Measurements from ENCODE around the gene AMBP.
"Not testable (repeated sequence)": the region's sequence is repeated elsewhere in the genome, so short reads cannot be mapped to it uniquely, and the experiment has no call there.

Gene AMBP

GRCh38 chr9:114089206-114089840, 11.2 kb upstream of the AMBP start:
- H3K27ac ChIP-seq (ENCODE audit: low read length) = no peak overlapping the region
- peaks cover 4% of the 10 kb centered on the region for H3K4me1 ChIP-seq (ENCODE audit: control insufficient read depth, insufficient read depth, low read length)
- H3K27me3 ChIP-seq (ENCODE audit: control insufficient read depth in 1 of 2, insufficient read depth in 2 of 2, low read length in 2 of 2) = peaks cover 0 to 2% of the 10 kb centered on the region in 2 donors
- no peaks in the 10 kb centered on the region for H3K9me3 ChIP-seq (ENCODE audit: control insufficient read depth in 2 of 2, low read length in 2 of 2)
- H3K9ac ChIP-seq (ENCODE audit: low read length in 2 of 2) = no peak overlapping the region
- H3K36me3 ChIP-seq (ENCODE audit: control insufficient read depth in 2 of 2, insufficient read depth in 2 of 2, low read length in 2 of 2) = no peaks in the 10 kb centered on the region
- no peak overlapping the region for H3K4me3 ChIP-seq (ENCODE audit: low read length in 2 of 2)

DNA sequence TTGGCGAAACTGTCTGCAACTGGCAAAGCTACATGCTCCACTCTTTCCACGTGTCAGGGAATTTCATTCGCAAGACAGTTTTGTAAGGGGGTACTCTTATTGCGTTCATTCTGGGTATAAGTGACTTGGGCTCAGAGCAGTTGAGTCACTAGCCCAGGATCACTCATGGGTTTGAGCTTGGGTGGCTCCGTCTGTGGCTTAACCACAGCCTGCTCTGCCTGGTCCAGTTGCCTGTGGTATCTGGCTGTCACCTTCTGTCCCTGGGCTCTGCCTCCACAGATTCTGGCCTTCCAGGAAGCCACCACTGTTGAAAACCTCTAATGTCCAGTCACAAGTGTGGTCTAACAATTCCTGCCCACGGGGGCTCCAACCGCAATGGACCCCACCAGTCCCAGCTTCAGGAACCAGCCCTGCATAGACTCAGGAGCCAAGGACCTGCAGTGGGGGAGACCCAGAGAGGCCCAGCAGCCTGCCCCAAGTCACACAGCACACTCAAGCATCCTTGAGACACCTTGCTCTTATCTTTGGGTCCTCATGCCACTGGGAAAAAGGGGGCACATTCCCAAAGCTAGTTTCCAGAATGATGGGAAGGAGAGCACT, 10.6 kb upstream of the AMBP start:
- H3K9me3 ChIP-seq (ENCODE audit: control insufficient read depth in 2 of 2, low read length in 2 of 2) = no peaks in the 10 kb centered on the region
- no peak overlapping the region for H3K27ac ChIP-seq (ENCODE audit: low read length)
- peaks cover 0 to 2% of the 10 kb centered on the region in 2 donors for H3K27me3 ChIP-seq (ENCODE audit: control insufficient read depth in 1 of 2, insufficient read depth in 2 of 2, low read length in 2 of 2)
- H3K36me3 ChIP-seq (ENCODE audit: control insufficient read depth in 2 of 2, insufficient read depth in 2 of 2, low read length in 2 of 2) = no peaks in the 10 kb centered on the region
- no peak overlapping the region for H3K4me3 ChIP-seq (ENCODE audit: low read length in 2 of 2)
- peaks cover 4% of the 10 kb centered on the region for H3K4me1 ChIP-seq (ENCODE audit: control insufficient read depth, insufficient read depth, low read length)
- H3K9ac ChIP-seq (ENCODE audit: low read length in 2 of 2) = no peak overlapping the region

DNA sequence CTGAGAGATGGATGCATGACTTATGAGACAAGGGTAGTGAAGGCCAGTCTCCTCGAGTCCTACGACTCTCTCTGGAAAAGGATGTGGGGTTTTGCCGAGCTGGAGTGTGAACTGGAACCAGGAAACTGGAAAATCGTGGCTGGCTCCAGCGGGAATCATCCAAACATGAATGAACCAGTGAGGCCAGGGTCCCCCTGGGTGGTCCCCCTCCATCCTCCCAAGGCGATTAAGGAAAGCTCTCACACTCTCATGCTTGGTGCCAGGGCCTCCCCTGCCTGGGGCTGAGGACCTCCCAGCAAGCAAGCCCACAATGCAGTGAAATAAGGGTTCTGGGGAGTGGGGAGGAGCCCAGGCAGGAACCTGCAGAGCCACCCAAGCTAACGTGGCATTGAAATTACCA, 9.6 kb upstream of the AMBP start:
- Histone ChIP-seq H3K9ac (ENCODE audit: low read length in 2 of 2) (no peak overlapping the region), H3K27ac (ENCODE audit: low read length) (no peak overlapping the region), H3K4me3 (ENCODE audit: low read length in 2 of 2) (no peak overlapping the region), H3K27me3 (ENCODE audit: control insufficient read depth in 1 of 2, insufficient read depth in 2 of 2, low read length in 2 of 2) (peaks cover 0 to 2% of the 10 kb centered on the region in 2 donors), H3K4me1 (ENCODE audit: control insufficient read depth, insufficient read depth, low read length) (peaks cover 5% of the 10 kb centered on the region), H3K36me3 (ENCODE audit: control insufficient read depth in 2 of 2, insufficient read depth in 2 of 2, low read length in 2 of 2) (no peaks in the 10 kb centered on the region), H3K9me3 (ENCODE audit: control insufficient read depth in 2 of 2, low read length in 2 of 2) (no peaks in the 10 kb centered on the region)

DNA sequence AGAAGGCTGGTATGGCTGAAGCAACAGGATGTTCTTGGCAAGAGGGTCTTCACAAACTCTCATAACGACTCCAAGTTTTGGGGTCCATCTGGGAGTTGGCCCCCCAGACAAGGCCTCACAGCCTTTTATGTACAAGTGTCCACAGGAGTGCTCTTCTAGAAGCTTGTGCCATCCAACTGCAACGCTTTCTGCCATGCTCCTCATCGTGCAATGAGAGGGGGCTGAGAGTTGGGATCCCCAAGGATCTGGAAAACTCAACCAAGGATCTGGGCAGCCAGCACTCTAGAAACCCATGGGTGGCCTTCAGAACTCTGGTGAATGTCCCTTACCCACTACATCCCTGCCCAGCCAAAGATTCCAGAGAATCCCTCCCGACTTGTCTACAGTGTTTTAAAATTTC, 8.5 kb upstream of the AMBP start:
- no peak overlapping the region for H3K27ac ChIP-seq (ENCODE audit: low read length)
- H3K9ac ChIP-seq (ENCODE audit: low read length in 2 of 2) = no peak overlapping the region
- H3K9me3 ChIP-seq (ENCODE audit: control insufficient read depth in 2 of 2, low read length in 2 of 2) = no peaks in the 10 kb centered on the region
- H3K4me3 ChIP-seq (ENCODE audit: low read length in 2 of 2) = no peak overlapping the region
- H3K27me3 ChIP-seq (ENCODE audit: control insufficient read depth in 1 of 2, insufficient read depth in 2 of 2, low read length in 2 of 2) = no peaks in the 10 kb centered on the region
- peaks cover 7% of the 10 kb centered on the region for H3K4me1 ChIP-seq (ENCODE audit: control insufficient read depth, insufficient read depth, low read length)
- no peaks in the 10 kb centered on the region for H3K36me3 ChIP-seq (ENCODE audit: control insufficient read depth in 2 of 2, insufficient read depth in 2 of 2, low read length in 2 of 2)

GRCh38 chr9:114086009-114086408, 7.9 kb upstream of the AMBP start:
- Histone ChIP-seq H3K9ac (ENCODE audit: low read length in 2 of 2) (no peak overlapping the region), H3K4me3 (ENCODE audit: low read length in 2 of 2) (no peak overlapping the region), H3K9me3 (ENCODE audit: control insufficient read depth in 2 of 2, low read length in 2 of 2) (no peaks in the 10 kb centered on the region), H3K36me3 (ENCODE audit: control insufficient read depth in 2 of 2, insufficient read depth in 2 of 2, low read length in 2 of 2) (no peaks in the 10 kb centered on the region), H3K4me1 (ENCODE audit: control insufficient read depth, insufficient read depth, low read length) (peaks cover 7% of the 10 kb centered on the region), H3K27ac (ENCODE audit: low read length) (no peak overlapping the region), H3K27me3 (ENCODE audit: control insufficient read depth in 1 of 2, insufficient read depth in 2 of 2, low read length in 2 of 2) (no peaks in the 10 kb centered on the region)

DNA sequence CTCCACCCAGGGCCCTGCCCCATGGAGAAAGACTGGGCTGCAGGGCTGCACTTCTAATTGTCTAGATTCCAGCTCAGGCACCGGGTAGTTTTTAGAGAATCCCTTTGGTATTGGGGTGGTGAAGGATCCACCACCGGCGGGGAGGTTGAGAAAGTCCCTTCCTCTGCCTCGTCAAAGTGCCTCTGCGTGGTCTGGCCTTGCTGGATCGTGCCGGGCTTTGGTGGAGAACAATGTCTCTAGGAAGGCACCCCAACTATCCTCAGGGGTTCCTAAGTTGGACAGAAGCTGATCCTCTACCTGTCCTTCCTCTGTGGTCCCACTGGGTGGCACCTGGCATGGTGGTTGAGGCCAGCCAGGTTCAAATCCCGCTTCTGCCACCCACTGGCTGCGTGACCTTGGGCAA, 7.3 kb upstream of the AMBP start:
- H3K4me1 ChIP-seq (ENCODE audit: control insufficient read depth, insufficient read depth, low read length) = peaks cover 7% of the 10 kb centered on the region
- H3K27me3 ChIP-seq (ENCODE audit: control insufficient read depth in 1 of 2, insufficient read depth in 2 of 2, low read length in 2 of 2) = no peaks in the 10 kb centered on the region
- H3K27ac ChIP-seq (ENCODE audit: low read length) = no peak overlapping the region
- H3K9ac ChIP-seq (ENCODE audit: low read length in 2 of 2) = no peak overlapping the region
- no peaks in the 10 kb centered on the region for H3K9me3 ChIP-seq (ENCODE audit: control insufficient read depth in 2 of 2, low read length in 2 of 2)
- no peaks in the 10 kb centered on the region for H3K36me3 ChIP-seq (ENCODE audit: control insufficient read depth in 2 of 2, insufficient read depth in 2 of 2, low read length in 2 of 2)
- H3K4me3 ChIP-seq (ENCODE audit: low read length in 2 of 2) = no peak overlapping the region

- Histone ChIP-seq H3K4me1 (ENCODE audit: control insufficient read depth, insufficient read depth, low read length) (peaks cover 7% of the 10 kb centered on the region), H3K9me3 (ENCODE audit: control insufficient read depth in 2 of 2, low read length in 2 of 2) (no peaks in the 10 kb centered on the region), H3K36me3 (ENCODE audit: control insufficient read depth in 2 of 2, insufficient read depth in 2 of 2, low read length in 2 of 2) (no peaks in the 10 kb centered on the region), H3K9ac (ENCODE audit: low read length in 2 of 2) (no peak overlapping the region), H3K27me3 (ENCODE audit: control insufficient read depth in 1 of 2, insufficient read depth in 2 of 2, low read length in 2 of 2) (no peaks in the 10 kb centered on the region), H3K27ac (ENCODE audit: low read length) (no peak overlapping the region), H3K4me3 (ENCODE audit: low read length in 2 of 2) (no peak overlapping the region)
Measured at GRCh38 chr9:114084282-114085073, 6.4 kb upstream of the AMBP start.

DNA sequence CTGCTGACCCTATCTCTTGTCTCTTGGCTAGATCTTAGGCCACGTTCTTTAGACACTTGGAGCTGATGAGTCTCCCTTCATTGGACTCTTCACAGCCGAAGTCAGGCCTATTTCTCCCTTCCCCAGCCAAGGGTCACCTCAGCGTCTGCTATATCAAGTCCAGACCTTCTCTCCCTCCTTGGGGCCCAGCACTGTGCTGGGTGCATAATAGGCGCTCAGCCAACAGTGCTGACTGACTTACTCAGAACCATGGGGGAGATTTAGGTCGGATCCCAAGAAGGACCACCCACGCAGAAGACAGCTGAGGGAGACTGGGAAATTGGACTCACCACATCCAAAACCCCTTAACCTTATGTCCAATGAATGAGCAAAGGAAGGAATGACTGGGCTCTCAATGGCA, 5.6 kb upstream of the AMBP start:
- Histone ChIP-seq H3K27me3 (ENCODE audit: control insufficient read depth in 1 of 2, insufficient read depth in 2 of 2, low read length in 2 of 2) (peaks cover 0 to 2% of the 10 kb centered on the region in 2 donors), H3K27ac (ENCODE audit: low read length) (no peak overlapping the region), H3K4me1 (ENCODE audit: control insufficient read depth, insufficient read depth, low read length) (peaks cover 7% of the 10 kb centered on the region), H3K9ac (ENCODE audit: low read length in 2 of 2) (no peak overlapping the region), H3K4me3 (ENCODE audit: low read length in 2 of 2) (no peak overlapping the region), H3K9me3 (ENCODE audit: control insufficient read depth in 2 of 2, low read length in 2 of 2) (no peaks in the 10 kb centered on the region), H3K36me3 (ENCODE audit: control insufficient read depth in 2 of 2, insufficient read depth in 2 of 2, low read length in 2 of 2) (no peaks in the 10 kb centered on the region)

DNA sequence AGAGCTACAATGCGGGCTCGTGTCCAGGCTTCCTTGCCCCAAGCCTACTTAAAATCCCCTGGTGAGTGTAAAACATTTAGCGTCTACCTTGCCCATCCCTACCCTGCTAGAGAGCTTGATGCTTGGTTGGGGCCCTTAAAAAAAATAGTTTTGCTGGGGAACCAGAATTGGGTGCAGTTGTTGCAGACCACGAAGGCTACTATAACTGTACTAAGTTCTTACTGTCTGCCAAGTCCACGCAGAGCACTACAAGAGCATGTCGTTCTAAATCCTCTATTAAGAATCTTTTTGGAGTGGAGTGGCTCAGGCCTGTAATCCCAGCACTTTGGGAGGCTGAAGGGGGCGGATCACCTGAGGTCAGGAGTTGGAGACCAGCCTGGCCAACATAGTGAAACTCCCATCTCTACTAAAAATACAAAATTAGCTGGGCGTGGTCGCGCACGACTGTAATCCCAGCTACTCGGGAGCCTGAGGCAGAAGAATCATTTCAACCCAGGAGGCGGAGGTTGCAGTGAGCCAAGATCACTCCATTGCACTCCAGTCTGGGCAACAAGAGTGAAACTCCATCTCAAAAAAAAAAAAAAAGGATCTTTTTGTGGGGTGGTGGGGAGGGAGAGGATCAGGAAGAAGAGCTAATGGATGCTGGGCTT, 4.8 kb upstream of the AMBP start:
- not testable (repeated sequence) for H3K9ac ChIP-seq (ENCODE audit: low read length in 2 of 2); H3K27ac ChIP-seq (ENCODE audit: low read length); H3K27me3 ChIP-seq (ENCODE audit: control insufficient read depth in 1 of 2, insufficient read depth in 2 of 2, low read length in 2 of 2); H3K9me3 ChIP-seq (ENCODE audit: control insufficient read depth in 2 of 2, low read length in 2 of 2); H3K4me1 ChIP-seq (ENCODE audit: control insufficient read depth, insufficient read depth, low read length); H3K36me3 ChIP-seq (ENCODE audit: control insufficient read depth in 2 of 2, insufficient read depth in 2 of 2, low read length in 2 of 2); H3K4me3 ChIP-seq (ENCODE audit: low read length in 2 of 2)

- H3K9me3 ChIP-seq (ENCODE audit: control insufficient read depth in 2 of 2, low read length in 2 of 2) = no peaks in the 10 kb centered on the region
- H3K36me3 ChIP-seq (ENCODE audit: control insufficient read depth in 2 of 2, insufficient read depth in 2 of 2, low read length in 2 of 2) = no peaks in the 10 kb centered on the region
- peaks cover 7% of the 10 kb centered on the region for H3K4me1 ChIP-seq (ENCODE audit: control insufficient read depth, insufficient read depth, low read length)
- no peak overlapping the region for H3K4me3 ChIP-seq (ENCODE audit: low read length in 2 of 2)
- H3K9ac ChIP-seq (ENCODE audit: low read length in 2 of 2) = no peak overlapping the region
- peaks cover 5 to 7% of the 10 kb centered on the region in 2 donors for H3K27me3 ChIP-seq (ENCODE audit: control insufficient read depth in 1 of 2, insufficient read depth in 2 of 2, low read length in 2 of 2)
- no peak overlapping the region for H3K27ac ChIP-seq (ENCODE audit: low read length)
Measured at GRCh38 chr9:114082017-114082762, 4.1 kb upstream of the AMBP start.

Data from stomach smooth muscle (tissue), 2 donors.